ENCODE measurements around the gene PLCXD3. TPM values are rescaled to one million over a fixed set of nuclear protein-coding genes. Genes with fewer than 3 reads are reported as not detected.

Gene PLCXD3
- total RNA-seq, 1 experiment from 2014 or later = 5.0 TPM

- ATAC-seq (no peak), DNase-seq (no peak)
- Histone ChIP-seq H4K20me1 (ENCODE audit: low read length) (no peaks in the 10 kb centered on the region), H3K27me3 (ENCODE audit: low read length) (no peaks in the 10 kb centered on the region), H3K27ac (ENCODE audit: low read length) (no peak overlapping the region), H3K9me2 (replicated peaks; ENCODE audit: low read length) (no peaks in the 10 kb centered on the region), H3K4me2 (ENCODE audit: low read length) (no peak overlapping the region), H3K4me1 (ENCODE audit: insufficient read depth, low read length) (no peaks in the 10 kb centered on the region), H3K4me3 (ENCODE audit: low read length) (no peak overlapping the region), H3K9ac (ENCODE audit: low read length) (no peak overlapping the region), H3K9me3 (ENCODE audit: low read length) (no peaks in the 10 kb centered on the region), H2AFZ (ENCODE audit: low read length) (no peak overlapping the region), H3K79me2 (ENCODE audit: low read length) (no peaks in the 10 kb centered on the region), H3F3A (ENCODE audit: low read length, unreplicated experiment) (no peaks in the 10 kb centered on the region), H3K36me3 (ENCODE audit: low read depth, low read length) (no peaks in the 10 kb centered on the region)
- TF ChIP-seq EZH2 (IDR thresholded peaks at IDR 0.05; ENCODE audit: low read length, unreplicated experiment) = no peak
- TF ChIP-seq CTCF (conservative IDR thresholded peaks at IDR 0.05; ENCODE audit: low read depth, low read length) = no peak
- TF ChIP-seq EZH2phosphoT487 (IDR thresholded peaks at IDR 0.05; ENCODE audit: borderline replicate concordance, low read length) = no peak
- no TSS peak for BruUV-seq (replicated peaks)
- ChIA-PET CTCF (no interaction called here), POLR2A (ENCODE audit: unreplicated experiment) (no interaction called here)
- intact Hi-C loops (cut with micrococcal nuclease) = no loop called here
Measured at GRCh38 chr5:41291323-41291722, 219.1 kb downstream of the PLCXD3 start.

- no peaks in the 10 kb centered on the region for H3K36me3 ChIP-seq (ENCODE audit: low read depth, low read length)
- intact Hi-C loops (cut with micrococcal nuclease) = no loop called here
- H3K9me3 ChIP-seq (ENCODE audit: low read length) = no peaks in the 10 kb centered on the region
- no peaks in the 10 kb centered on the region for H3K27me3 ChIP-seq (ENCODE audit: low read length)
- H2AFZ ChIP-seq (ENCODE audit: low read length) = no peak overlapping the region
- no peaks in the 10 kb centered on the region for H3K79me2 ChIP-seq (ENCODE audit: low read length)
- no TSS peak for BruUV-seq (replicated peaks)
- no peak overlapping the region for H3K4me2 ChIP-seq (ENCODE audit: low read length)
- no peak overlapping the region for H3K9ac ChIP-seq (ENCODE audit: low read length)
- no peak overlapping the region for H3K4me3 ChIP-seq (ENCODE audit: low read length)
- no peaks in the 10 kb centered on the region for H3K4me1 ChIP-seq (ENCODE audit: insufficient read depth, low read length)
- CTCF ChIA-PET = no interaction called here
- no peak for DNase-seq
- TF ChIP-seq EZH2phosphoT487 (IDR thresholded peaks at IDR 0.05; ENCODE audit: borderline replicate concordance, low read length) (no peak), CTCF (conservative IDR thresholded peaks at IDR 0.05; ENCODE audit: low read depth, low read length) (no peak), EZH2 (IDR thresholded peaks at IDR 0.05; ENCODE audit: low read length, unreplicated experiment) (no peak)
- no peak for ATAC-seq
- H4K20me1 ChIP-seq (ENCODE audit: low read length) = no peaks in the 10 kb centered on the region
- no peak overlapping the region for H3K27ac ChIP-seq (ENCODE audit: low read length)
- H3K9me2 ChIP-seq (replicated peaks; ENCODE audit: low read length) = no peaks in the 10 kb centered on the region
- POLR2A ChIA-PET (ENCODE audit: unreplicated experiment) = no interaction called here
- H3F3A ChIP-seq (ENCODE audit: low read length, unreplicated experiment) = no peaks in the 10 kb centered on the region
Measured at GRCh38 chr5:41290810-41291209, 219.6 kb downstream of the PLCXD3 start.

GRCh38 chr5:41289970-41290464, 220.4 kb downstream of the PLCXD3 start:
- Histone ChIP-seq H3K9me2 (replicated peaks; ENCODE audit: low read length) (no peaks in the 10 kb centered on the region), H3K4me1 (ENCODE audit: insufficient read depth, low read length) (no peaks in the 10 kb centered on the region), H3K79me2 (ENCODE audit: low read length) (no peaks in the 10 kb centered on the region), H3K27me3 (ENCODE audit: low read length) (no peaks in the 10 kb centered on the region), H2AFZ (ENCODE audit: low read length) (no peak overlapping the region), H4K20me1 (ENCODE audit: low read length) (no peaks in the 10 kb centered on the region), H3K4me3 (ENCODE audit: low read length) (no peak overlapping the region), H3F3A (ENCODE audit: low read length, unreplicated experiment) (no peaks in the 10 kb centered on the region), H3K9me3 (ENCODE audit: low read length) (no peaks in the 10 kb centered on the region), H3K4me2 (ENCODE audit: low read length) (no peak overlapping the region), H3K27ac (ENCODE audit: low read length) (no peak overlapping the region), H3K9ac (ENCODE audit: low read length) (no peak overlapping the region), H3K36me3 (ENCODE audit: low read depth, low read length) (no peaks in the 10 kb centered on the region)
- POLR2A ChIA-PET (ENCODE audit: unreplicated experiment) = no interaction called here
- ATAC-seq = no peak
- CTCF ChIA-PET = no interaction called here
- TF ChIP-seq CTCF (conservative IDR thresholded peaks at IDR 0.05; ENCODE audit: low read depth, low read length) (no peak), EZH2phosphoT487 (IDR thresholded peaks at IDR 0.05; ENCODE audit: borderline replicate concordance, low read length) (no peak), EZH2 (IDR thresholded peaks at IDR 0.05; ENCODE audit: low read length, unreplicated experiment) (no peak)
- intact Hi-C loops (cut with micrococcal nuclease) = no loop called here
- no TSS peak for BruUV-seq (replicated peaks)
- no peak for DNase-seq
